Caco-2 (cell line): Measurements from ENCODE around the gene KIAA0930. TPM values are rescaled to one million over a fixed set of nuclear protein-coding genes. Genes with fewer than 3 reads are reported as not detected.

ENCODE experiments used
- BruUV-seq: library from RNA; stranded (reverse); fragments of 400-500 nt; replicated peaks from 2 replicates; lab custom pipeline; 2021; lab: Mats Ljungman, UMichigan
- CTCF ChIA-PET: fragments of 300-600 bp; sonication (Branson Sonifier 250); formaldehyde crosslinking; loops from one replicate; lab custom pipeline; 2022; ENCODE audit warnings: antibody characterized with exemption; lab: Charles Lee
- POLR2A ChIA-PET: fragments of 300-600 bp; sonication (Branson Sonifier 250); formaldehyde crosslinking; loops from one replicate; lab custom pipeline; 2022; ENCODE audit warnings: antibody characterized with exemption; lab: Charles Lee
- DNase-seq, 2 experiments: peaks; one replicate each; pipeline versions ENCODE4 v3.0.0 to v3.0.0-alpha.2; 2020 to 2022
- H3K27me3 ChIP-seq: replicated peaks from 2 replicates; pipeline ENCODE4 v1.6.0; 2011; ENCODE audit warnings: low read length; ENCODE audit not compliant: control insufficient read depth, insufficient read depth
- H3K36me3 ChIP-seq: 2 replicates; pipeline ENCODE4 v1.5.1; 2011; ENCODE audit warnings: low read length; ENCODE audit not compliant: control insufficient read depth, insufficient read depth
- H3K4me1 ChIP-seq: fragments of 250-450 bp; sonication (Bioruptor Pico); 2 replicates; pipeline ENCODE4 v1.5.1; 2020; ENCODE audit warnings: mild to moderate bottlenecking
- H3K4me3 ChIP-seq: 2 replicates; pipeline ENCODE4 v1.5.1; 2011; ENCODE audit warnings: low read depth, mild to moderate bottlenecking, control low read depth, low read length
- H3K9me3 ChIP-seq: fragments of 250-450 bp; sonication (Bioruptor Pico); 2 replicates; pipeline ENCODE4 v1.5.1; 2020; ENCODE audit warnings: mild to moderate bottlenecking, moderate library complexity
- H3K27ac Mint-ChIP-seq: one replicate; pipeline ENCODE4 v1.8.0; 2022; ENCODE audit warnings: mixed read lengths; ENCODE audit not compliant: unreplicated experiment
- H3K27me3 Mint-ChIP-seq: one replicate; pipeline ENCODE4 v1.8.0; 2022; ENCODE audit warnings: mixed read lengths; ENCODE audit not compliant: insufficient read depth, unreplicated experiment
- H3K36me3 Mint-ChIP-seq: one replicate; pipeline ENCODE4 v1.8.0; 2022; ENCODE audit warnings: mild to moderate bottlenecking, mixed read lengths; ENCODE audit not compliant: insufficient read depth, unreplicated experiment
- H3K4me1 Mint-ChIP-seq: one replicate; pipeline ENCODE4 v1.8.0; 2022; ENCODE audit warnings: low read depth, mixed read lengths; ENCODE audit not compliant: unreplicated experiment
- H3K4me3 Mint-ChIP-seq: one replicate; pipeline ENCODE4 v1.8.0; 2022; ENCODE audit warnings: mild to moderate bottlenecking, moderate library complexity, mixed read lengths; ENCODE audit not compliant: unreplicated experiment
- H3K9me3 Mint-ChIP-seq: one replicate; pipeline ENCODE4 v1.8.0; 2022; ENCODE audit warnings: mixed read lengths; ENCODE audit not compliant: unreplicated experiment
- CTCF ChIP-seq, 2 experiments: fragments of 200-600 bp in 1 of 2; IDR thresholded peaks; 1 replicate in 1 of 2; 2 replicates in 1 of 2; pipeline versions ENCODE4 v1.5.1 to v1.8.0; 2011 to 2022; ENCODE audit warnings: antibody characterized with exemption in 1 of 2, control low read depth in 1 of 2, inconsistent platforms in 1 of 2, low read depth in 1 of 2, low read length in 1 of 2, mild to moderate bottlenecking in 1 of 2, moderate library complexity in 1 of 2; ENCODE audit not compliant: insufficient read depth in 1 of 2, severe bottlenecking in 1 of 2, unreplicated experiment in 1 of 2
- intact Hi-C: fragments of 100-400 bp; cut with micrococcal nuclease; formaldehyde crosslinking; loops from one replicate; pipeline ENCODE4 v1.10.0; 2022; ENCODE audit not compliant: unreplicated experiment
- total RNA-seq: library from RNA; stranded (reverse); gene quantifications from 2 replicates; pipeline ENCODE4 v1.2.3, GENCODE V29; 2022

The KIAA0930 gene
- total RNA-seq, 1 experiment from 2014 or later, result 34.7 TPM

- no peaks in the 10 kb centered on the region for H3K4me1 ChIP-seq
- H3K27me3 ChIP-seq, result no peaks in the 10 kb centered on the region
- no peak for TF ChIP-seq CTCF (IDR thresholded peaks at IDR 0.05; ENCODE audit: insufficient read depth in 1 of 2, low read depth in 1 of 2, low read length in 1 of 2, severe bottlenecking in 1 of 2, unreplicated experiment in 1 of 2)
- Mint-ChIP-seq H3K9me3 (no peaks in the 10 kb centered on the region), H3K4me3 (no peak overlapping the region), H3K27ac (no peak overlapping the region), H3K4me1 (peaks cover 4% of the 10 kb centered on the region), H3K27me3 (no peaks in the 10 kb centered on the region), H3K36me3 (no peaks in the 10 kb centered on the region)
- no peak for DNase-seq
- H3K9me3 ChIP-seq, result no peaks in the 10 kb centered on the region
- ChIA-PET CTCF (no interaction called here), POLR2A (no interaction called here)
- H3K4me3 ChIP-seq, result no peak overlapping the region
- intact Hi-C loops, result no loop called here
- H3K36me3 ChIP-seq, result no peaks in the 10 kb centered on the region
- BruUV-seq, result no TSS peak
These were observed 14.1 kb upstream of the KIAA0930 start for GRCh38 chr22:45254789-45255278.

GRCh38 chr22:45254388-45254787 is 13.7 kb upstream of the KIAA0930 start:
- H3K27me3 ChIP-seq, result no peaks in the 10 kb centered on the region
- intact Hi-C loops, result no loop called here
- Mint-ChIP-seq H3K4me1 (no peaks in the 10 kb centered on the region), H3K36me3 (no peaks in the 10 kb centered on the region), H3K4me3 (no peak overlapping the region), H3K27me3 (no peaks in the 10 kb centered on the region), H3K9me3 (no peaks in the 10 kb centered on the region), H3K27ac (no peak overlapping the region)
- H3K9me3 ChIP-seq, result no peaks in the 10 kb centered on the region
- H3K36me3 ChIP-seq, result no peaks in the 10 kb centered on the region
- no TSS peak for BruUV-seq
- no peaks in the 10 kb centered on the region for H3K4me1 ChIP-seq
- ChIA-PET CTCF (no interaction called here), POLR2A (no interaction called here)
- no peak for DNase-seq
- no peak overlapping the region for H3K4me3 ChIP-seq
- TF ChIP-seq CTCF (IDR thresholded peaks at IDR 0.05; ENCODE audit: insufficient read depth in 1 of 2, low read depth in 1 of 2, low read length in 1 of 2, severe bottlenecking in 1 of 2, unreplicated experiment in 1 of 2), result no peak

- ChIA-PET CTCF (interaction anchor here (1.5 kb wide), 1 partner anchor 60 kb away, joined by 5 read pairs; no protein-coding TSS in a partner anchor), POLR2A (no interaction called here)
- H3K36me3 Mint-ChIP-seq, result no peaks in the 10 kb centered on the region
- no peaks in the 10 kb centered on the region for H3K4me1 Mint-ChIP-seq
- H3K4me1 ChIP-seq, result peaks cover 8% of the 10 kb centered on the region; the same call in 1 of the 2 replicates
- H3K27me3 ChIP-seq, result no peaks in the 10 kb centered on the region
- H3K27ac Mint-ChIP-seq, result no peak overlapping the region
- H3K9me3 Mint-ChIP-seq, result no peaks in the 10 kb centered on the region
- no peaks in the 10 kb centered on the region for H3K36me3 ChIP-seq
- no peak for TF ChIP-seq CTCF (IDR thresholded peaks at IDR 0.05; ENCODE audit: insufficient read depth in 1 of 2, low read depth in 1 of 2, low read length in 1 of 2, severe bottlenecking in 1 of 2, unreplicated experiment in 1 of 2)
- no peaks in the 10 kb centered on the region for H3K27me3 Mint-ChIP-seq
- no peak for DNase-seq
- intact Hi-C loops, result no loop called here
- no peaks in the 10 kb centered on the region for H3K9me3 ChIP-seq
- no peak overlapping the region for H3K4me3 ChIP-seq
- no TSS peak for BruUV-seq
- no peak overlapping the region for H3K4me3 Mint-ChIP-seq
These were observed 12.4 kb upstream of the KIAA0930 start for GRCh38 chr22:45253039-45253641.
